Activated gamma-delta T cell (primary cell): ENCODE data around the gene C1QTNF8.
"Not testable (repeated sequence)": the region's sequence is repeated elsewhere in the genome, so short reads cannot be mapped to it uniquely, and the experiment has no call there.

ENCODE experiments used
- DNase-seq: peaks from one replicate; lab custom pipeline; 2025; lab: John Stamatoyannopoulos, UW

Gene C1QTNF8

GRCh38 chr16:1093284-1094123, 2.5 kb downstream of the C1QTNF8 start:
- no peak for DNase-seq

- DNase-seq: not testable (repeated sequence)
Measured at GRCh38 chr16:1092685-1093283, 3.3 kb downstream of the C1QTNF8 start.

GRCh38 chr16:1091992-1092552, 4.0 kb downstream of the C1QTNF8 start:
- DNase-seq: no peak

- no peak for DNase-seq
Measured at GRCh38 chr16:1090620-1091587, 5.1 kb downstream of the C1QTNF8 start.

DNA sequence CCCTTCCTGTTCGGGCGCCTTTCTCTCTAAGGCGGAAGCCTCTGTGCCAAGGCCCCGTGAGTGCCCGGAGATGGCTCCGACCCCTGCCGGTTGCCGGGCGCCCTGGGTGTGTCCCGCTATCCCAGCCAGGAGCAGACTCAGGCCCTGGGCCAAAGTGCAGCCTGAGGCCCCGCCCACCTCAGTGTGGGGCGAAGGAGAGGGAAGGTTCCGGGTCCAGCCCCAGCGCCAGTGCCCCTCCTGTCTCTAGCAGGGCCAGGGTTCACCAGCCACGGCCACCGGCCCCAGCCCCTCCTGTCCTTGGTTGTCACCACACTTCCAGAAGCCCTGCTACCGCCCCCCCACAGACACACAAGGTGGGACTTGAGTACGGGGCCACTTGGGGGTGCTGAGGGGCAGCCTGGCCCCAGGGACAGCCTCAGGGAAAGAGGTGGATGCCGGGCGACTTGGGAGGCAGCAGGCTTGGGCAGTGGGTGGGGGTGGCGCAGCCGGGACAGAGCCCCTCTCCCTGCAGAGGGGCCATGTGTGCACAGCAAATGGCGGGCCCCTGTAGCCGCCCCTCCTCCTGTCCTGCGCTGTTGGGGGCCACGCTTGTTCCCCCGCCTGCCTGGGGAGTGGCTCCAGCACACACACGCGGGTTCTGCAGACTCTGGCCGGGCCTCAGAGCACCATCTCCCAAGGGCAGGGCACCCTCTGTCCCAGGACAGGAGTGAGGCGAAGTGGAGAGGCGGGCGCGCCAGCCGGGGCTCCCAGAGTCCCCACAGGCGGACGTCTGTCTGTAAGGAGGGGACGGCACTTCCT, 6.0 kb downstream of the C1QTNF8 start:
- no peak for DNase-seq

DNA sequence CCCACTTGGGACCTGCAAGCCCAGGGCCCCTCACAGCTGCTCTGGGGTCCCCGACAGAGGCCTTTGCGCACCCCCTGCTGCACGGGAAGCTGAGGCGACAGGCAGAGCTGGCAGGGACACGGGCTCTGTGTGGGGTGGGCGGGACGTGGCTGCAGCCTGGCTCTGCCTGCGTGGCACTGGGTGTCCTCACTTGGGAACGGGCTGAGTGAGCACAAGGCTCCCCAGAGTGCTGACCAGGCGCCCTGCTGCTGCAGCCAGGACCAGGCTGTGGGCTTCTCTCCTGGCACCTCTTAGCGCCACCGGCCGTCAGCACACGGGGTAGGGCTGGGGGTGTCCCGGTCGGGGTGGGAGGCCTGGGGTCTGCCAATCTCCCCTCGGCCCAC, 6.6 kb downstream of the C1QTNF8 start:
- no peak for DNase-seq

- DNase-seq: no peak
Measured at GRCh38 chr16:1088295-1089170, 7.5 kb downstream of the C1QTNF8 start.

DNA sequence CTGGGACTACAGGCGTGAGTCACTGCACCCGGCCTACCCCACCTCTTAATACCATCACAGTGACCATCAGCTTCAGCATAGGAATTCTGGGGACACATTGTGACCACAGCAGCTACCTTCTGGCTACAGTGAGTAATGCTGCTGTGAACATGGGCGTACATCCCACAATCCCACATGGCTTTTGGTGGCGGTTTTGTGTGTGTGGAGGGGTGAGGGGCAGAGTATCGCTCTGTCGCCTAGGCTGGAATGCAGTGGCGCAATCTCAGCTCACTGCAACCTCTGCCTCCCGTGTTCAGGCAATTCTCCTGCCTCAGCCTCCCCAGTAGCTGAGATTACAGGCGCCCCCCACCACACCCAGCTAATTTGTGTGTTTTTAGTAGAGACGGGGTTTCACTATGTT, 9.6 kb downstream of the C1QTNF8 start:
- not testable (repeated sequence) for DNase-seq

DNA sequence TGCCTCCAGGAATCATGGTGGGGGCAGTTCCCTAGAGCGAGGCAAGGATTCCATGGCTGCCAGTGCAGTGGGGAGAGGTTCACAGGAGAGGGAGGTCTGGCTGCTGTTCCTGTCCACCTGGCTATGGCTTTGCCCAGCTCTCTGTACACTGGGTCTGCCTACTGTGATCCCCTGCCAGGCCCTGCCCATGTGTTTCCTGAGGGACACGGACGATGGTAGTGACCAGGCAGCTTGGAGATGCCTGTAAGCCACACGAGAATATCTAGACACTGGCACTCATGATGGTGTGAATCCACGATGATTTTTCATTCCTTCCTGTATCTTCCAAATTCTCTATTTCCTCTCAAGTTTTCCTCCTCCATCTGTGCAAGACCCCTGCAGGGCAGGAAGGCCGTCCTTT, 11.1 kb downstream of the C1QTNF8 start:
- DNase-seq: no peak

- no peak for DNase-seq
Measured at GRCh38 chr16:1082952-1083675, 12.9 kb downstream of the C1QTNF8 start.

DNA sequence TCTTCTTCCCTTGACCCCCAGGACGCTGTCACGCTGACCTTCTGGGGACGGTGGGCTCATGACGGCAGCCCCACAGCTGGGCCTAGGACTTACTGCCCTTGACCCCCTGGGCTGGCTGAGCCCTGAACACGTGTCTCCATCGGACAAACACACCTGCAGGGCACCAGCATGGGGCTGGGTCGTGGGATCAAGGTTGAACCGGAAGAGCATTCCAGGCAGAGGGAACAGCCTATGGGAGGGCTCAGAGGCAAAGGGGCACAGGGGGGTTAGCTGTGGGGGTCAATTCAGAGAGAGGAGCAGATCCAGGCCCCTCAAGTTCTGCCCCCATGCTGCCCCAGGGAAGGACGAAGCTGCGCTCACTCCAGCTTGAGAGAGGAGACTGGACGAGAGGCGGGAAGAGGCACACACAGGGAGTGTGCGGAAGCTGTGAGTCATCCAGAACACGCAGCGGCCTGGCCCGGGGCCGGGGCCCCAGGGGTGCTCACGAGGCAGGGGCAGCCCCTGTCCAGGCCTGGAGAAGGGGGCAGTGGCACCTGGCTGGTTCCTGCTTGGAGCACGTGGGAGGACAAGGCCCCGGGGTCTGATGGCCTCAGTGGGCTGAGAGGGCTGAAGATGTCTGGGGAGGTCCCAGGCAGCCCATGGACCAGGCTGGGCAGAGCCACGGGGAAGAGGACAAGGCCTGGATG, 13.6 kb downstream of the C1QTNF8 start:
- no peak for DNase-seq

DNA sequence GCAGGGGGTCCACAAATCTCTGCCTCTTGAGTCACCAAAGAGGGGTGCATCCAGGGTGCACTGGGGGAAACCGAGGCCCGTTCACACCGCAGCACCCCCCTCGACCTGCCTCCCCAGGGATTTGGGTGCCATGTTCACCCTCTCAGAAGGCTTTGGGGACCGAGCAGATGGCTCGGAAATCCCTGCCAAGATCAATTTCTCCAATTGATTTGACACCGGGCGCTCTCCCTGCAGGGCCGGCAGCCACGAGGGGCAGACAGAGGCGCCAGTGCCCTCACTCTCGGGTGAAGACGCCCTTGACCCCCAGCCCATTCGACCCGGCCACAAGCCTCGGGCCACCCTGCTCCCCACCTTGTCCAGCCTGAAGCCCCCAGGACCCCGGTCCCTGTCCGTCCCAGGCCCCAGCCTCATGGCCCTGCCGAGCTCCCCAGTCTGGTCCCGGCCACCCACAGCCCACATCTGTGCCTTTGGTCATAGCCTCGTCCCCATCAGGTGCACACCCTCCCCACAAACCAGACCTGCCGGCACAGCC, 14.2 kb downstream of the C1QTNF8 start:
- DNase-seq: no peak

DNA sequence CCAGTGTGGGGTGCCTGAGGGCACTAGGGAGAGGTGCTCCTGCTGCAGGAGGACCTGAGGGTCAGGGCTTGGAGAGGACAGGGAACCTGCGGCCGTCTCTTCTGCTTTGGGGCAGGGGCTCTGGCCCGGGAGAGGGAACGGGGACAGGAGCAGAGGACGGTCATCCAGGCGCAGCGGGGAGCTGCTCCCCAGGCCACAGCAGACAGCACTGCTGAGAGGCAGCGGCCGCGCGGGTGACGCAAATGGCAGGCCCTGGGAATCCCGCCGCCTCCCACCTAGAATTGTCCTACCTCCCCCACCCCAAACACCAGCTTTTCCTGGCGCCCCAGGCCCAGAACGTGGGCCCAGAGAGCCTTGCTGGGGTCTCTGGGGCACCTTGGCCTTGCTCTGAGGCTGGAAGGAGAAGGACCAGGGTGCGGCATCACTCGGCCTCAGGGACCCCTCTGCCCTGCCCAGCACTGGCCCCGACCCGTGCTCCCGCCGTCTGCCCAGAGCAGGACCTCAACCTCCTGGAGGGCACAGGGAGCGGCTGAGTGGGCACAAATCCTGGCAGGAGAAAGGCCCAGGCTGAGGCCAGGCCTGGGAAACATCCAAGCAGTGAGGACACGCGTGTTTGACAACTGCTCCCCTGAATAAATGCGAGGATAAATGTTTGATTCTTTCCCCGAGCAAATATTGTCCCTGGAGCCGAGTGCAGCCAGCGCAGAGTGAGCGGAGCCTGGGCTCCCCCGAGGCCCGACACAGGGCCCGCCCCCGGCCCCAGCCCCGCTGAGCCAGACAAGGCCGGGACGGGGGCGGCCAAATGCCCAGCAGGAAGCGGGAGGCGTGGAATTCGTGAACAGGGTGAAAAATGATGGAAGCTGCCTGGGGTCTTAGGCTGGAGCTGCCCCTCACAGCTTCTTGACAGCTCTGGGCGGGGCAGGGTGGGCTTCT, 15.0 kb downstream of the C1QTNF8 start:
- no peak for DNase-seq

DNA sequence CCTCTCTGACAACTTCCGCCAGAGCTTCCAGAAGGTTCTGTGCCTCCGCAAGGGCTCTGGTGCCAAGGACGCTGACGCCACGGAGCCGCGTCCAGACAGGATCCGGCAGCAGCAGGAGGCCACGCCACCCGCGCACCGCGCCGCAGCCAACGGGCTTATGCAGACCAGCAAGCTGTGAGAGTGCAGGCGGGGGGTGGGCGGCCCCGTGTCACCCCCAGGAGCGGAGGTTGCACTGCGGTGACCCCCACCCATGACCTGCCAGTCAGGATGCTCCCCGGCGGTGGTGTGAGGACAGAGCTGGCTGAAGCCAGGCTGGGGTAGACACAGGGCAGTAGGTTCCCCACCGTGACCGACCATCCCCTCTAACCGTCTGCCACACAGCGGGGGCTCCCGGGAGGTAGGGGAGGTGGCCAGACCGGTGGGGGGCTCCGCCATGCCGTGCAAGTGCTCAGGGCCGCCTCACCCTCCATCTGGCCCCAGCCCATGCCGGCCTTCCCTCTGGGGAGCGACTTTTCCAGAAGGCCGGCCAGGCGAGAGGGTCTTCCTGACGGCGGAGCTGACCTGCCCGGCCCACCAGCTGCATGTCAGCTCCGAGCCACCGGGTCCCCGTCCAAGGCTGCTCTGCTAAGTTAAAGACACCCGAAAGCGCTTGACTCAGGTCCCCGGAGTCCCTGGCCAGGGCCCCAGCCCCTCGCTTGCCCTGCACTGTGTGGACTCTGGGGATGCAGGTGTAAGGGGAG, 16.1 kb downstream of the C1QTNF8 start:
- no peak for DNase-seq

DNA sequence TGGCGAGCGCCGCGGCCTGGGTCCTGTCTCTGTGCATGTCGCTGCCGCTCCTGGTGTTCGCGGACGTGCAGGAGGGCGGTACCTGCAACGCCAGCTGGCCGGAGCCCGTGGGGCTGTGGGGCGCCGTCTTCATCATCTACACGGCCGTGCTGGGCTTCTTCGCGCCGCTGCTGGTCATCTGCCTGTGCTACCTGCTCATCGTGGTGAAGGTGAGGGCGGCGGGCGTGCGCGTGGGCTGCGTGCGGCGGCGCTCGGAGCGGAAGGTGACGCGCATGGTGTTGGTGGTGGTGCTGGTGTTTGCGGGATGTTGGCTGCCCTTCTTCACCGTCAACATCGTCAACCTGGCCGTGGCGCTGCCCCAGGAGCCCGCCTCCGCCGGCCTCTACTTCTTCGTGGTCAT, 16.7 kb downstream of the C1QTNF8 start:
- DNase-seq: no peak

DNA sequence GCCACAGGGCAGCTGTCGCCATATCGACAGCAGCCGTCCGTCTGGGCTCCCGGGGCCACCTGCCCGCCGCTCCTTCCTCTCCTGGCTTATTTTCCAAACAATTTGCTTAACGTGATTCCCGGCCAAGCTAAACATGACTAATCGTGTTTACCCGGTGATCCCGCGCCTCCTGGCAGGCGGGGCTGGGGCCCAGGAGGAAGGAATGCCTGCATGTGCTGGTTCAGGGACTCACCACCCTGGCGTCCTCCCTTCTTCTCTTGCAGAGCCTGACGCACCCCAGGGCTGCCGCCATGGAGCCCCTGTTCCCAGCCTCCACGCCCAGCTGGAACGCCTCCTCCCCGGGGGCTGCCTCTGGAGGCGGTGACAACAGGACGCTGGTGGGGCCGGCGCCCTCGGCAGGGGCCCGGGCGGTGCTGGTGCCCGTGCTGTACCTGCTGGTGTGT, 17.4 kb downstream of the C1QTNF8 start:
- DNase-seq: no peak
